ENCODE results near the gene MAN1A2. TPM values are rescaled to one million over a fixed set of nuclear protein-coding genes. Genes with fewer than 3 reads are reported as not detected.

MAN1A2 gene
- polyA plus RNA-seq, 3 donors: 4.0 to 10.5 (median 7.2) TPM

DNA sequence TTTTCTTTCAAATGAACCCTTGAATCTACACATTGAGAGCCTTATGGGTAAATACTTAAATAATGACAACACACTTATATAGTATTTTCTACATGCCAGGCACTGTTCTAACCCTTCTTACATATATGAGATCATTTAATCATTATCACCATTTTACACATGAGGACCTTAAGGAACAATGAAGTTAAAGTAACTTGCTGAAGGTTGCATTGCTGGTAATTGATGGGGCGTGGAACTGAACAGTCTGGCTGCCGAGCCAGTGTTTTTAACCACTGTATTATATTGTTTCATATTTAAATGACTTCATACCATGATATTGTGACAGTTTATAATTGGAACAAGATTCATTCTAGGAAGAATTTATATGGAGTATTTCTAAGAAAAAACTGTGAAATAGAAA lies 126.7 kb downstream of the MAN1A2 start:
- no peak overlapping the region for H3K4me2 ChIP-seq (replicated peaks; ENCODE audit: extremely low read depth, low read length, poor library complexity, severe bottlenecking)
- no peaks in the 10 kb centered on the region for H3K4me1 ChIP-seq (ENCODE audit: control insufficient read depth in 1 of 2, insufficient read depth in 2 of 2, low read length in 2 of 2)
- H3K4me3 Mint-ChIP-seq: no peak overlapping the region
- no peak for DNase-seq
- no peaks in the 10 kb centered on the region for H3K9me3 ChIP-seq (replicated peaks in 1 of 2; ENCODE audit: control insufficient read depth in 1 of 2, insufficient read depth in 1 of 2, low read length in 2 of 2)
- no peak overlapping the region for H3K9ac ChIP-seq (ENCODE audit: insufficient read depth, low read length, poor library complexity, severe bottlenecking)
- peaks cover 2 to 20% of the 10 kb centered on the region in 2 donors for H3K36me3 ChIP-seq (replicated peaks in 1 of 2; ENCODE audit: control insufficient read depth in 1 of 2, insufficient read depth in 2 of 2, low read length in 2 of 2)
- H3K27ac ChIP-seq (ENCODE audit: low read depth in 1 of 2, low read length in 2 of 2): no peak overlapping the region
- no peak overlapping the region for H3K27ac Mint-ChIP-seq
- intact Hi-C loops (cut with micrococcal nuclease): no loop called here
- no peaks in the 10 kb centered on the region for H3K9me3 Mint-ChIP-seq
- no peaks in the 10 kb centered on the region for H3K4me1 Mint-ChIP-seq
- H3K4me3 ChIP-seq (replicated peaks in 1 of 3; ENCODE audit: low read depth in 2 of 3, low read length in 3 of 3): no peak overlapping the region
- TF ChIP-seq CTCF (IDR thresholded peaks at IDR 0.05): no peak
- H3K27me3 Mint-ChIP-seq (ENCODE audit: low read depth in 3 of 3): no peaks in the 10 kb centered on the region
- no peaks in the 10 kb centered on the region for H4K20me1 ChIP-seq (ENCODE audit: insufficient read depth, low read length)
- no CpG with 5 or more reads among the region's 2 CpGs for WGBS (ENCODE audit: insufficient coverage)
- H3K79me2 ChIP-seq (ENCODE audit: insufficient read depth, low read length): no peaks in the 10 kb centered on the region
- H3K36me3 Mint-ChIP-seq: peaks cover 10% of the 10 kb centered on the region in 2 donors
- no peak overlapping the region for H2AFZ ChIP-seq (ENCODE audit: insufficient read depth, low read depth, low read length, poor library complexity, severe bottlenecking)
- H3K27me3 ChIP-seq (ENCODE audit: control insufficient read depth in 2 of 2, insufficient read depth in 2 of 2, low read length in 2 of 2): no peaks in the 10 kb centered on the region

GRCh38 chr1:117495068-117495467 lies 127.8 kb downstream of the MAN1A2 start:
- Histone ChIP-seq H4K20me1 (ENCODE audit: insufficient read depth, low read length) (no peaks in the 10 kb centered on the region), H3K4me2 (replicated peaks; ENCODE audit: extremely low read depth, low read length, poor library complexity, severe bottlenecking) (no peak overlapping the region), H3K4me1 (ENCODE audit: control insufficient read depth in 1 of 2, insufficient read depth in 2 of 2, low read length in 2 of 2) (no peaks in the 10 kb centered on the region), H3K4me3 (replicated peaks in 1 of 3; ENCODE audit: low read depth in 2 of 3, low read length in 3 of 3) (no peak overlapping the region), H3K36me3 (replicated peaks in 1 of 2; ENCODE audit: control insufficient read depth in 1 of 2, insufficient read depth in 2 of 2, low read length in 2 of 2) (peaks cover 2 to 29% of the 10 kb centered on the region in 2 donors), H3K9me3 (replicated peaks in 1 of 2; ENCODE audit: control insufficient read depth in 1 of 2, insufficient read depth in 1 of 2, low read length in 2 of 2) (no peaks in the 10 kb centered on the region), H3K27me3 (ENCODE audit: control insufficient read depth in 2 of 2, insufficient read depth in 2 of 2, low read length in 2 of 2) (no peaks in the 10 kb centered on the region), H3K27ac (ENCODE audit: low read depth in 1 of 2, low read length in 2 of 2) (no peak overlapping the region), H2AFZ (ENCODE audit: insufficient read depth, low read depth, low read length, poor library complexity, severe bottlenecking) (no peak overlapping the region), H3K9ac (ENCODE audit: insufficient read depth, low read length, poor library complexity, severe bottlenecking) (no peak overlapping the region), H3K79me2 (ENCODE audit: insufficient read depth, low read length) (no peaks in the 10 kb centered on the region)
- no peak for TF ChIP-seq CTCF (IDR thresholded peaks at IDR 0.05)
- Mint-ChIP-seq H3K4me3 (no peak overlapping the region), H3K9me3 (no peaks in the 10 kb centered on the region), H3K27ac (no peak overlapping the region), H3K4me1 (no peaks in the 10 kb centered on the region), H3K36me3 (peaks cover 14 to 15% of the 10 kb centered on the region in 2 donors), H3K27me3 (ENCODE audit: low read depth in 3 of 3) (no peaks in the 10 kb centered on the region)
- no peak for DNase-seq
- intact Hi-C loops (cut with micrococcal nuclease): no loop called here
- WGBS (ENCODE audit: insufficient coverage): no CpG with 5 or more reads among the region's 1 CpG
